Measurements from ENCODE around the gene PRRT4.

Gene PRRT4

GRCh38 chr7:128381161-128381821, 19.8 kb upstream of the PRRT4 start:
- Histone ChIP-seq H3K4me3 (ENCODE audit: low read depth, low read length) (no peak overlapping the region), H3K27me3 (ENCODE audit: control insufficient read depth, insufficient read depth, low read length) (peaks cover 4% of the 10 kb centered on the region), H3K36me3 (ENCODE audit: control insufficient read depth, insufficient read depth, low read length) (no peaks in the 10 kb centered on the region), H3K9me3 (ENCODE audit: control insufficient read depth, insufficient read depth, low read length) (no peaks in the 10 kb centered on the region), H3K9ac (ENCODE audit: low read depth, low read length) (no peak overlapping the region), H3K4me1 (ENCODE audit: control insufficient read depth, insufficient read depth, low read length) (no peaks in the 10 kb centered on the region)

DNA sequence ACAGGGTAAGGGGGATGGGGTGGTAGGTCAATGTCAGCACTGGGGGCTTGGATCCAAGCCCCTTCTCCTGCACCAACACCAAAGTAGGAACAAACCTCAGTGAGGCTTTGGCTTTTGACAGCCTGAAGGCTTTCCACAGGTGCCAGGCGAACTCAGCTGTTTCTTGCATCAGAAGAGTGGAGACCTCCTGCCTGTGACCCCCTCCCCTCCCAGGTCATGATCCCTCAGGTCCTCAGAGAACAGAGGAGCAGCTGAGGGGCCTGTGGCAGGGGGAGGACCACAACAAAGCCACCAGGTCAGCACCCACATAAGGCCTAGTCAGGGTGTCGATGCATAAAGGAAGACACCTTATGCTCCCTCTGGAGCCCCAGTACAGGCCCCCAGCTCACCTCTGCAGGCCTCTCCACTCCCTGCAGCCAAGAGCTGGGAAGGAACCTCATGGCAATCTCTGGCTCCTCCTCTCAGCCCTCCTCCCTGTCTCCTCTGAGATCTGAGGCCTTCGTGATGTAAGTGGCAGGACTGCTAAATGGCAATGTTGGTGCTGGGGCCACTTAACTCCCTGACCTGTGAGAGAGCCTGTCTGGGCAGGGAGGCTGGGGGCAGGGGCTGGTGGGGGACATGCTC, 19.1 kb upstream of the PRRT4 start:
- no peaks in the 10 kb centered on the region for H3K4me1 ChIP-seq (ENCODE audit: control insufficient read depth, insufficient read depth, low read length)
- no peak overlapping the region for H3K4me3 ChIP-seq (ENCODE audit: low read depth, low read length)
- H3K9ac ChIP-seq (ENCODE audit: low read depth, low read length) = no peak overlapping the region
- H3K36me3 ChIP-seq (ENCODE audit: control insufficient read depth, insufficient read depth, low read length) = no peaks in the 10 kb centered on the region
- no peaks in the 10 kb centered on the region for H3K9me3 ChIP-seq (ENCODE audit: control insufficient read depth, insufficient read depth, low read length)
- H3K27me3 ChIP-seq (ENCODE audit: control insufficient read depth, insufficient read depth, low read length) = peaks cover 4% of the 10 kb centered on the region

- Histone ChIP-seq H3K36me3 (ENCODE audit: control insufficient read depth, insufficient read depth, low read length) (no peaks in the 10 kb centered on the region), H3K9ac (ENCODE audit: low read depth, low read length) (no peak overlapping the region), H3K9me3 (ENCODE audit: control insufficient read depth, insufficient read depth, low read length) (no peaks in the 10 kb centered on the region), H3K4me1 (ENCODE audit: control insufficient read depth, insufficient read depth, low read length) (no peaks in the 10 kb centered on the region), H3K4me3 (ENCODE audit: low read depth, low read length) (no peak overlapping the region), H3K27me3 (ENCODE audit: control insufficient read depth, insufficient read depth, low read length) (peaks cover 4% of the 10 kb centered on the region)
These were observed 18.5 kb upstream of the PRRT4 start for GRCh38 chr7:128379900-128380479.

- Histone ChIP-seq H3K9ac (ENCODE audit: low read depth, low read length) (no peak overlapping the region), H3K4me1 (ENCODE audit: control insufficient read depth, insufficient read depth, low read length) (no peaks in the 10 kb centered on the region), H3K36me3 (ENCODE audit: control insufficient read depth, insufficient read depth, low read length) (no peaks in the 10 kb centered on the region), H3K27me3 (ENCODE audit: control insufficient read depth, insufficient read depth, low read length) (peaks cover 6% of the 10 kb centered on the region), H3K4me3 (ENCODE audit: low read depth, low read length) (no peak overlapping the region), H3K9me3 (ENCODE audit: control insufficient read depth, insufficient read depth, low read length) (no peaks in the 10 kb centered on the region)
These were observed 17.1 kb upstream of the PRRT4 start for GRCh38 chr7:128378637-128379036.

DNA sequence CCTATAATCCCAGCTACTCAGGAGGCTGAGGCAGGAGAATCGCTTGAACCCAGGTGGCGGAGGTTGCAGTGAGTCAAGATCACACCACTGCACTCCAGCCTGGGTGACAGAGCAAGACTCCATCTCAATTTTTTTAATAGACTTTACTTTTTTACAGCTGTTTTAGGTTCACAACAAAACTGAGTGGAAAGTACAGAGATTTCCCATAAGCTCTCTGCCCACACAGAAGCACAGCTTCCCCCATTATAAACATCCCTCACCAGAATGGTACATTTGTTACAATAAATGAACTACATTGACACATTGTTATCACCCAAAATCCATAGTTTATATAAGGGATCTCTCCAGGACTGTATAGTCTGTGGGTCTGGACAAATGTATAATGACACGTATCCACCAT, 14.6 kb upstream of the PRRT4 start:
- Histone ChIP-seq H3K27me3 (ENCODE audit: control insufficient read depth, insufficient read depth, low read length) (peaks cover 6% of the 10 kb centered on the region), H3K36me3 (ENCODE audit: control insufficient read depth, insufficient read depth, low read length) (no peaks in the 10 kb centered on the region), H3K4me1 (ENCODE audit: control insufficient read depth, insufficient read depth, low read length) (no peaks in the 10 kb centered on the region), H3K4me3 (ENCODE audit: low read depth, low read length) (no peak overlapping the region), H3K9me3 (ENCODE audit: control insufficient read depth, insufficient read depth, low read length) (no peaks in the 10 kb centered on the region), H3K9ac (ENCODE audit: low read depth, low read length) (no peak overlapping the region)

GRCh38 chr7:128374041-128374440, 12.6 kb upstream of the PRRT4 start:
- H3K27me3 ChIP-seq (ENCODE audit: control insufficient read depth, insufficient read depth, low read length) = peaks cover 6% of the 10 kb centered on the region
- no peak overlapping the region for H3K9ac ChIP-seq (ENCODE audit: low read depth, low read length)
- no peaks in the 10 kb centered on the region for H3K4me1 ChIP-seq (ENCODE audit: control insufficient read depth, insufficient read depth, low read length)
- no peaks in the 10 kb centered on the region for H3K36me3 ChIP-seq (ENCODE audit: control insufficient read depth, insufficient read depth, low read length)
- no peaks in the 10 kb centered on the region for H3K9me3 ChIP-seq (ENCODE audit: control insufficient read depth, insufficient read depth, low read length)
- H3K4me3 ChIP-seq (ENCODE audit: low read depth, low read length) = no peak overlapping the region

DNA sequence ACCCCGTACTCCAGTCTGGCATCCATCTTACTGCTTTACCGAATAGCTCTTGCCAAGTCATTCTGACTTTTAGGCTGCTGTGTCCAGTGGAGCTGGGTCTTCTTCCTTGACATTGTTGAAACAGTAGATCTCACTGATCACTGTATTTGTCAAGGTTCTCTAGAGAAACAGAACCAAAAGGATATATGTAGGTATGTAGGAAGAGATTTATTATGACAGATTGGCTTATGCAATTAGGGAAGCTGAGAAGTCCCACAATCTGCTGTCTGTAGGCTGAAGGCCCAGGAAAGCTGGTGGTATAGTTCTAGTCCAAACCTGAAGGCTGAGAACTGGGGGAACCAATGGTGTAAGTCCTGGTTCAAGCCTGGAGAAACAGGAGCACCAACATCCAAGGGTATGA, 12.1 kb upstream of the PRRT4 start:
- Histone ChIP-seq H3K4me1 (ENCODE audit: control insufficient read depth, insufficient read depth, low read length) (no peaks in the 10 kb centered on the region), H3K4me3 (ENCODE audit: low read depth, low read length) (no peak overlapping the region), H3K36me3 (ENCODE audit: control insufficient read depth, insufficient read depth, low read length) (no peaks in the 10 kb centered on the region), H3K27me3 (ENCODE audit: control insufficient read depth, insufficient read depth, low read length) (peaks cover 6% of the 10 kb centered on the region), H3K9ac (ENCODE audit: low read depth, low read length) (no peak overlapping the region), H3K9me3 (ENCODE audit: control insufficient read depth, insufficient read depth, low read length) (no peaks in the 10 kb centered on the region)

DNA sequence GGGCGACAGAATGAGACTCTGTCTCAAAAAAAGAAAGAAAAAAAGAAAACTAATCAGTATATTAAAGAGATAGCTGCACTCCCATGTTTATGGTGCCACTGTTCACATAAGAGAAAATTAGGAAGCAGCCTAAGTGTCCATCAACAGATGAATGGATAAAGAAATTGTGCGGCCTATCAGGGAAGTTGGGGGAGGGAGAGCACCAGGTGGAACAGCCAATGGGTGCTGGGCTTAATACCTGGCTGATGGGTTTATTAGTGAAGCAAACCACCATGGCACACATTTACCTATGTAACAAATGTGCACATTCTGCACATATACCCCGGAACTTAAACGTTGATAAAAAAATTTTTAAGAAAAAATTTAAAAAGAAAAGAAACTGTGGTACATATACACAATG, 9.0 kb upstream of the PRRT4 start:
- Histone ChIP-seq H3K27me3 (ENCODE audit: control insufficient read depth, insufficient read depth, low read length) (peaks cover 30% of the 10 kb centered on the region), H3K9me3 (ENCODE audit: control insufficient read depth, insufficient read depth, low read length) (no peaks in the 10 kb centered on the region), H3K4me1 (ENCODE audit: control insufficient read depth, insufficient read depth, low read length) (no peaks in the 10 kb centered on the region), H3K36me3 (ENCODE audit: control insufficient read depth, insufficient read depth, low read length) (no peaks in the 10 kb centered on the region), H3K4me3 (ENCODE audit: low read depth, low read length) (no peak overlapping the region), H3K9ac (ENCODE audit: low read depth, low read length) (no peak overlapping the region)

GRCh38 chr7:128366986-128367385, 5.5 kb upstream of the PRRT4 start:
- peaks cover 58% of the 10 kb centered on the region for H3K27me3 ChIP-seq (ENCODE audit: control insufficient read depth, insufficient read depth, low read length)
- H3K4me3 ChIP-seq (ENCODE audit: low read depth, low read length) = no peak overlapping the region
- no peaks in the 10 kb centered on the region for H3K36me3 ChIP-seq (ENCODE audit: control insufficient read depth, insufficient read depth, low read length)
- H3K4me1 ChIP-seq (ENCODE audit: control insufficient read depth, insufficient read depth, low read length) = no peaks in the 10 kb centered on the region
- no peaks in the 10 kb centered on the region for H3K9me3 ChIP-seq (ENCODE audit: control insufficient read depth, insufficient read depth, low read length)
- H3K9ac ChIP-seq (ENCODE audit: low read depth, low read length) = no peak overlapping the region

GRCh38 chr7:128366300-128366699, 4.8 kb upstream of the PRRT4 start:
- no peaks in the 10 kb centered on the region for H3K4me1 ChIP-seq (ENCODE audit: control insufficient read depth, insufficient read depth, low read length)
- H3K9ac ChIP-seq (ENCODE audit: low read depth, low read length) = no peak overlapping the region
- no peaks in the 10 kb centered on the region for H3K36me3 ChIP-seq (ENCODE audit: control insufficient read depth, insufficient read depth, low read length)
- peaks cover 63% of the 10 kb centered on the region for H3K27me3 ChIP-seq (ENCODE audit: control insufficient read depth, insufficient read depth, low read length)
- no peaks in the 10 kb centered on the region for H3K9me3 ChIP-seq (ENCODE audit: control insufficient read depth, insufficient read depth, low read length)
- no peak overlapping the region for H3K4me3 ChIP-seq (ENCODE audit: low read depth, low read length)

GRCh38 chr7:128365432-128365831, 3.9 kb upstream of the PRRT4 start:
- no peaks in the 10 kb centered on the region for H3K36me3 ChIP-seq (ENCODE audit: control insufficient read depth, insufficient read depth, low read length)
- H3K9ac ChIP-seq (ENCODE audit: low read depth, low read length) = no peak overlapping the region
- H3K4me3 ChIP-seq (ENCODE audit: low read depth, low read length) = no peak overlapping the region
- H3K9me3 ChIP-seq (ENCODE audit: control insufficient read depth, insufficient read depth, low read length) = no peaks in the 10 kb centered on the region
- H3K4me1 ChIP-seq (ENCODE audit: control insufficient read depth, insufficient read depth, low read length) = no peaks in the 10 kb centered on the region
- peaks cover 70% of the 10 kb centered on the region for H3K27me3 ChIP-seq (ENCODE audit: control insufficient read depth, insufficient read depth, low read length)

- no peak overlapping the region for H3K4me3 ChIP-seq (ENCODE audit: low read depth, low read length)
- H3K36me3 ChIP-seq (ENCODE audit: control insufficient read depth, insufficient read depth, low read length) = no peaks in the 10 kb centered on the region
- H3K9me3 ChIP-seq (ENCODE audit: control insufficient read depth, insufficient read depth, low read length) = no peaks in the 10 kb centered on the region
- peaks cover 82% of the 10 kb centered on the region for H3K27me3 ChIP-seq (ENCODE audit: control insufficient read depth, insufficient read depth, low read length)
- H3K9ac ChIP-seq (ENCODE audit: low read depth, low read length) = no peak overlapping the region
- H3K4me1 ChIP-seq (ENCODE audit: control insufficient read depth, insufficient read depth, low read length) = no peaks in the 10 kb centered on the region
These were observed 2.8 kb upstream of the PRRT4 start for GRCh38 chr7:128364166-128364870.
